BLaER1 (cell line): ENCODE measurements around the gene EFNA5.

Experiments used
- H3K27ac ChIP-seq: shearing (Covaris generic); formaldehyde crosslinking; 2 replicates; pipeline ENCODE4 v1.8.1; 2022
- H3K27me3 ChIP-seq: shearing (Covaris generic); formaldehyde crosslinking; 2 replicates; pipeline ENCODE4 v1.8.1; 2022
- H3K36me3 ChIP-seq: shearing (Covaris generic); formaldehyde crosslinking; 2 replicates; pipeline ENCODE4 v1.8.1; 2022
- H3K4me1 ChIP-seq: shearing (Covaris generic); formaldehyde crosslinking; 2 replicates; pipeline ENCODE4 v1.8.1; 2022
- H3K4me2 ChIP-seq: shearing (Covaris generic); formaldehyde crosslinking; 2 replicates; pipeline ENCODE4 v1.8.1; 2022
- H3K4me3 ChIP-seq: shearing (Covaris generic); formaldehyde crosslinking; 2 replicates; pipeline ENCODE4 v1.8.1; 2022
- H3K9ac ChIP-seq: shearing (Covaris generic); formaldehyde crosslinking; 2 replicates; pipeline ENCODE4 v1.8.1; 2022
- H3K9me3 ChIP-seq: shearing (Covaris generic); formaldehyde crosslinking; 2 replicates; pipeline ENCODE4 v1.8.1; 2022
- H4K20me1 ChIP-seq: shearing (Covaris generic); formaldehyde crosslinking; 2 replicates; pipeline ENCODE4 v1.8.1; 2022
- Cebpa-rat ChIP-seq: shearing (Covaris generic); IDR thresholded peaks from 2 replicates; pipeline ENCODE4 v1.8.1; 2022

EFNA5 gene

GRCh38 chr5:107469064-107469463 lies 201.7 kb downstream of the EFNA5 start:
- Histone ChIP-seq H3K9me3 (no peaks in the 10 kb centered on the region), H3K4me3 (no peak overlapping the region), H3K27me3 (no peaks in the 10 kb centered on the region), H3K27ac (no peak overlapping the region), H3K4me2 (peak overlapping the region; percentile 39), H3K36me3 (no peaks in the 10 kb centered on the region), H3K4me1 (peaks cover 12% of the 10 kb centered on the region), H4K20me1 (no peaks in the 10 kb centered on the region), H3K9ac (no peak overlapping the region)
- TF ChIP-seq Cebpa-rat: no peak

- Histone ChIP-seq H3K4me2 (0 out of 2 replicates have a peak overlapping the region, but pooled peaks have one; percentile 39), H3K4me1 (peaks cover 12% of the 10 kb centered on the region), H4K20me1 (no peaks in the 10 kb centered on the region), H3K4me3 (no peak overlapping the region), H3K36me3 (no peaks in the 10 kb centered on the region), H3K9ac (no peak overlapping the region), H3K27ac (no peak overlapping the region), H3K9me3 (no peaks in the 10 kb centered on the region), H3K27me3 (no peaks in the 10 kb centered on the region)
- no peak for TF ChIP-seq Cebpa-rat
Observed at GRCh38 chr5:107468276-107468675, 202.5 kb downstream of the EFNA5 start.

DNA sequence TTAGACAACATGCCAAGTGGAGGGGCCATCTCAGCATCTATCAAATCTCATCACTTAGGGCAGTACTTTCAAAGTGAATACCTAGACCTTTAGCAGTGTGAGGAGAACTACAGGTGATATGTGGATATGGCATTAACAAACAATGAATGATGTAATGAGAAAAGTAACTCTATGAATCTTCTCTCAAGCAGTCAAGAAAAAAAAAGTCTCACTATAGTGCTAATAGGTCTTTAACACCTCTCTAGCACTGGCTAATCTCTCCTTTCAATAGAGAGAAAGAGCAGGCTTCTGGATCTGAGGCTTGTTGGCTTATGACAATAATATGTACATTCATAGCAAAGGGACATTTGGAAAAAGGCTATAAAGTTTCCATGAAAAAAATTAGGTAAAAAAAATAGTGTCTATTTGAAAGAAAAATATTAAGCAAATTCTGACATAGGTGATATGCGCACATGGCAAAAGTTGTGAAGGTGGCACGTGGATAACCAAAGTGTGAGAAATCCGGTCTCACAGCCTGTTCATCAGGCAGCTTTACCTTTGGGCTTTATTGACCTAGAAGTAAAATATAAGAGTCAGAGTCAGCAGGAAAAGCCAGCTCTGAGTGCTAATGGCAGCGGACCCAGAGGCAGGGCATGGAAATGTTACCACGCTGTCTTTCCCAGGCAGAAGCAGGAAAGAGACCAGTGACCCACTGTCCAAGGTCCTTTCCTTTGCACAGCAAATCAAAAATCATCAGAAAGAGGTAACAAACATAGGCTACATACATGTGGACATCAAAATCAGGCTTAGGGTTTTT lies 203.4 kb downstream of the EFNA5 start:
- Histone ChIP-seq H3K4me1 (peaks cover 12% of the 10 kb centered on the region), H3K27ac (no peak overlapping the region)

DNA sequence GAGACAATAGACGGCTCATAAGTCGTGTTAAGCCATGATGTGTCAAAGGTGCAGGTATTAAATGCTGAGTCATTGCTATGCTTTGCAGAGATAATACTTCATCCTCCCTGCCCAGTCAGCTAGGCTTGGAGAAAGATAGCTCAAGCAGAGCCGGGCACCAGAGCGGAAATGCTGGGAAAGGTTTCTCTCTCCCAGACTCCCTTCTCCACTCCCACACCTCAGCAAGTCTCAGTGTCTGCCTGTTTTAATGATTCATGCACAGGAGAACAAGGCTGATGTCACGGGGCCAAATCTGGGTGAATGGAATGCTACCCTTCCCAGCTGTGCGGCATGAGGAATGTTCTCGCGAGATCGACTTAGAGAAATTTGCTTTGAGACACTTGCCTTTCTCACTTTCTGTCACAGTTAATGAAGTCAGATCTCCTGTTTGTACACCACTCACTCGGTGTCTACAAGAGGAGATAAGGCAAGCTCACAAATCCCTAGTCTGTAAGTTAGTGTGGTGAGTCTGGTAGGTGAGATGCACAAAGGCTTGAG lies 204.4 kb downstream of the EFNA5 start:
- Histone ChIP-seq H3K36me3 (no peaks in the 10 kb centered on the region), H4K20me1 (no peaks in the 10 kb centered on the region), H3K27me3 (no peaks in the 10 kb centered on the region), H3K27ac (no peak overlapping the region), H3K4me1 (peaks cover 12% of the 10 kb centered on the region), H3K4me3 (no peak overlapping the region), H3K9ac (no peak overlapping the region), H3K4me2 (no peak overlapping the region), H3K9me3 (no peaks in the 10 kb centered on the region)
- no peak for TF ChIP-seq Cebpa-rat

More for the DNA sequence above, 203.4 kb downstream of the EFNA5 start:
- no peaks in the 10 kb centered on the region for H3K36me3 ChIP-seq
- no peak for TF ChIP-seq Cebpa-rat
- no peaks in the 10 kb centered on the region for H3K9me3 ChIP-seq
- H3K27me3 ChIP-seq: no peaks in the 10 kb centered on the region
- H4K20me1 ChIP-seq: no peaks in the 10 kb centered on the region
- no peak overlapping the region for H3K4me3 ChIP-seq
- no peak overlapping the region for H3K4me2 ChIP-seq
- no peak overlapping the region for H3K9ac ChIP-seq

- Histone ChIP-seq H3K27me3 (no peaks in the 10 kb centered on the region), H3K4me1 (peaks cover 12% of the 10 kb centered on the region), H4K20me1 (no peaks in the 10 kb centered on the region), H3K36me3 (no peaks in the 10 kb centered on the region), H3K9me3 (no peaks in the 10 kb centered on the region), H3K4me3 (no peak overlapping the region), H3K27ac (no peak overlapping the region), H3K4me2 (no peak overlapping the region), H3K9ac (no peak overlapping the region)
- no peak for TF ChIP-seq Cebpa-rat
Observed at GRCh38 chr5:107464876-107465275, 205.9 kb downstream of the EFNA5 start.

GRCh38 chr5:107464416-107464815 lies 206.3 kb downstream of the EFNA5 start:
- H3K27me3 ChIP-seq: no peaks in the 10 kb centered on the region
- H3K4me1 ChIP-seq: peaks cover 8% of the 10 kb centered on the region
- no peak for TF ChIP-seq Cebpa-rat
- H3K4me3 ChIP-seq: no peak overlapping the region
- no peaks in the 10 kb centered on the region for H3K36me3 ChIP-seq
- no peaks in the 10 kb centered on the region for H4K20me1 ChIP-seq
- no peak overlapping the region for H3K27ac ChIP-seq
- no peak overlapping the region for H3K9ac ChIP-seq
- H3K9me3 ChIP-seq: no peaks in the 10 kb centered on the region
- H3K4me2 ChIP-seq: no peak overlapping the region

GRCh38 chr5:107463731-107464130 lies 207.0 kb downstream of the EFNA5 start:
- Histone ChIP-seq H3K27me3 (no peaks in the 10 kb centered on the region), H3K4me2 (no peak overlapping the region), H3K4me1 (peaks cover 1% of the 10 kb centered on the region), H3K27ac (no peak overlapping the region), H3K9ac (no peak overlapping the region), H3K9me3 (no peaks in the 10 kb centered on the region), H4K20me1 (no peaks in the 10 kb centered on the region), H3K36me3 (no peaks in the 10 kb centered on the region), H3K4me3 (no peak overlapping the region)
- no peak for TF ChIP-seq Cebpa-rat

- Histone ChIP-seq H3K4me1 (no peaks in the 10 kb centered on the region), H3K4me2 (no peak overlapping the region), H3K27ac (no peak overlapping the region), H3K36me3 (no peaks in the 10 kb centered on the region), H3K4me3 (no peak overlapping the region), H4K20me1 (no peaks in the 10 kb centered on the region), H3K9ac (no peak overlapping the region), H3K27me3 (no peaks in the 10 kb centered on the region), H3K9me3 (no peaks in the 10 kb centered on the region)
- TF ChIP-seq Cebpa-rat: no peak
Observed at GRCh38 chr5:107461770-107462169, 209.0 kb downstream of the EFNA5 start.

- H3K4me2 ChIP-seq: no peak overlapping the region
- H3K36me3 ChIP-seq: no peaks in the 10 kb centered on the region
- H3K27ac ChIP-seq: no peak overlapping the region
- no peak overlapping the region for H3K9ac ChIP-seq
- no peaks in the 10 kb centered on the region for H4K20me1 ChIP-seq
- H3K27me3 ChIP-seq: no peaks in the 10 kb centered on the region
- no peak overlapping the region for H3K4me3 ChIP-seq
- no peaks in the 10 kb centered on the region for H3K9me3 ChIP-seq
- H3K4me1 ChIP-seq: no peaks in the 10 kb centered on the region
- TF ChIP-seq Cebpa-rat: no peak
Observed at GRCh38 chr5:107460789-107461188, 209.9 kb downstream of the EFNA5 start.

GRCh38 chr5:107459605-107460004 lies 211.1 kb downstream of the EFNA5 start:
- Histone ChIP-seq H4K20me1 (no peaks in the 10 kb centered on the region), H3K9me3 (no peaks in the 10 kb centered on the region), H3K36me3 (no peaks in the 10 kb centered on the region), H3K27me3 (no peaks in the 10 kb centered on the region), H3K27ac (no peak overlapping the region), H3K4me1 (no peaks in the 10 kb centered on the region), H3K9ac (no peak overlapping the region), H3K4me2 (no peak overlapping the region), H3K4me3 (no peak overlapping the region)
- no peak for TF ChIP-seq Cebpa-rat
